Skeletal muscle tissue (tissue), 4 donors: ENCODE measurements around the gene CSTF3. TPM values are rescaled to one million over a fixed set of nuclear protein-coding genes. Genes with fewer than 3 reads are reported as not detected.

Source experiments
- H3K27ac ChIP-seq: one replicate; pipeline ENCODE4 v1.7.0; 2013; ENCODE audit warnings: mild to moderate bottlenecking, low read depth, low read length, inconsistent platforms
- H3K27me3 ChIP-seq, 3 donors: one replicate each; pipeline ENCODE4 v1.7.0; 2013; ENCODE audit warnings: low read length in 3 of 3; ENCODE audit not compliant: control insufficient read depth in 3 of 3, insufficient read depth in 3 of 3
- H3K36me3 ChIP-seq, 3 donors: one replicate each; pipeline ENCODE4 v1.7.0; 2013; ENCODE audit warnings: low read length in 3 of 3; ENCODE audit not compliant: control insufficient read depth in 3 of 3, insufficient read depth in 3 of 3
- H3K4me1 ChIP-seq, 3 donors: one replicate each; pipeline ENCODE4 v1.7.0; 2013; ENCODE audit warnings: low read length in 3 of 3, mild to moderate bottlenecking in 3 of 3; ENCODE audit not compliant: control insufficient read depth in 3 of 3, insufficient read depth in 3 of 3
- H3K4me3 ChIP-seq, 3 donors: one replicate each; pipeline ENCODE4 v1.7.0; 2013; ENCODE audit warnings: low read length in 3 of 3
- H3K9ac ChIP-seq, 3 donors: one replicate each; pipeline ENCODE4 v1.7.0; 2013; ENCODE audit warnings: low read length in 3 of 3, mild to moderate bottlenecking in 3 of 3, moderate library complexity in 2 of 3, low read depth in 1 of 3
- H3K9me3 ChIP-seq, 3 donors: one replicate each; pipeline ENCODE4 v1.7.0; 2013; ENCODE audit warnings: low read length in 3 of 3; ENCODE audit not compliant: control insufficient read depth in 3 of 3
- total RNA-seq: library from RNA; depleted of rRNA; stranded (reverse); fragments of >200 nt; gene quantifications from one replicate; pipeline ENCODE4 v1.2.3, GENCODE V29; 2014
- donor health status: Osteomylitis.

Gene CSTF3
- total RNA-seq, 1 donor from 2014 or later, result 50.6 TPM

- Histone ChIP-seq H3K4me3 (no peak overlapping the region), H3K27me3 (no peaks in the 10 kb centered on the region), H3K9me3 (no peaks in the 10 kb centered on the region), H3K4me1 (no peaks in the 10 kb centered on the region), H3K9ac (no peak overlapping the region), H3K36me3 (peaks cover 7 to 29% (median 11%) of the 10 kb centered on the region in 3 donors), H3K27ac (no peak overlapping the region)
These were observed 57.4 kb downstream of the CSTF3 start for GRCh38 chr11:33103836-33104235.

GRCh38 chr11:33094157-33094556, 67.1 kb downstream of the CSTF3 start:
- H3K27me3 ChIP-seq, result no peaks in the 10 kb centered on the region

GRCh38 chr11:33089776-33090175, 71.5 kb downstream of the CSTF3 start:
- H3K9me3 ChIP-seq, result no peaks in the 10 kb centered on the region
- no peaks in the 10 kb centered on the region for H3K4me1 ChIP-seq
- peaks cover 0 to 13% (median 8%) of the 10 kb centered on the region in 3 donors for H3K36me3 ChIP-seq
- no peak overlapping the region for H3K9ac ChIP-seq
- H3K27me3 ChIP-seq, result no peaks in the 10 kb centered on the region
- H3K27ac ChIP-seq, result no peak overlapping the region
- no peak overlapping the region for H3K4me3 ChIP-seq

More at GRCh38 chr11:33094157-33094556, 67.1 kb downstream of the CSTF3 start:
- Histone ChIP-seq H3K4me3 (no peak overlapping the region), H3K36me3 (peaks cover 5 to 12% (median 5%) of the 10 kb centered on the region in 3 donors), H3K27ac (no peak overlapping the region), H3K9me3 (no peaks in the 10 kb centered on the region), H3K4me1 (no peaks in the 10 kb centered on the region), H3K9ac (no peak overlapping the region)

- no peaks in the 10 kb centered on the region for H3K4me1 ChIP-seq
- H3K9ac ChIP-seq, result no peak overlapping the region
- no peaks in the 10 kb centered on the region for H3K9me3 ChIP-seq
- H3K36me3 ChIP-seq, result peaks cover 0 to 29% (median 10%) of the 10 kb centered on the region in 3 donors
- H3K4me3 ChIP-seq, result no peak overlapping the region
- no peaks in the 10 kb centered on the region for H3K27me3 ChIP-seq
- no peak overlapping the region for H3K27ac ChIP-seq
These were observed 75.3 kb downstream of the CSTF3 start for GRCh38 chr11:33086017-33086416.

- H3K4me1 ChIP-seq, result no peaks in the 10 kb centered on the region
- no peak overlapping the region for H3K4me3 ChIP-seq
- no peak overlapping the region for H3K9ac ChIP-seq
- H3K9me3 ChIP-seq, result no peaks in the 10 kb centered on the region
- H3K36me3 ChIP-seq, result peaks cover 0 to 36% (median 13%) of the 10 kb centered on the region in 3 donors
- H3K27ac ChIP-seq, result no peak overlapping the region
- H3K27me3 ChIP-seq, result no peaks in the 10 kb centered on the region
These were observed 77.4 kb downstream of the CSTF3 start for GRCh38 chr11:33083918-33084317.

GRCh38 chr11:33072465-33072864, 88.8 kb downstream of the CSTF3 start:
- no peak overlapping the region for H3K9ac ChIP-seq
- H3K4me3 ChIP-seq, result no peak overlapping the region
- H3K27ac ChIP-seq, result no peak overlapping the region
- H3K4me1 ChIP-seq, result no peaks in the 10 kb centered on the region
- peaks cover 32 to 51% (median 51%) of the 10 kb centered on the region in 3 donors for H3K36me3 ChIP-seq
- no peaks in the 10 kb centered on the region for H3K9me3 ChIP-seq
- no peaks in the 10 kb centered on the region for H3K27me3 ChIP-seq

GRCh38 chr11:33068611-33069340, 92.5 kb downstream of the CSTF3 start:
- H3K27me3 ChIP-seq, result no peaks in the 10 kb centered on the region
- H3K4me1 ChIP-seq, result peaks cover 3 to 11% (median 5%) of the 10 kb centered on the region in 3 donors
- H3K9ac ChIP-seq, result no peak overlapping the region
- H3K27ac ChIP-seq, result no peak overlapping the region
- H3K9me3 ChIP-seq, result no peaks in the 10 kb centered on the region
- H3K36me3 ChIP-seq, result peaks cover 36 to 57% (median 37%) of the 10 kb centered on the region in 3 donors
- H3K4me3 ChIP-seq, result no peak overlapping the region

GRCh38 chr11:33067294-33067693, 94.0 kb downstream of the CSTF3 start:
- Histone ChIP-seq H3K27me3 (no peaks in the 10 kb centered on the region), H3K4me3 (no peak overlapping the region), H3K9me3 (no peaks in the 10 kb centered on the region), H3K9ac (no peak overlapping the region), H3K36me3 (peaks cover 29 to 44% (median 33%) of the 10 kb centered on the region in 3 donors), H3K4me1 (peaks cover 5 to 11% (median 7%) of the 10 kb centered on the region in 3 donors), H3K27ac (no peak overlapping the region)

GRCh38 chr11:33065445-33066178, 95.7 kb downstream of the CSTF3 start:
- Histone ChIP-seq H3K4me1 (peaks cover 5 to 11% (median 7%) of the 10 kb centered on the region in 3 donors), H3K4me3 (no peak overlapping the region), H3K36me3 (peaks cover 25 to 44% (median 33%) of the 10 kb centered on the region in 3 donors), H3K9me3 (no peaks in the 10 kb centered on the region), H3K27ac (no peak overlapping the region), H3K9ac (no peak overlapping the region), H3K27me3 (no peaks in the 10 kb centered on the region)

GRCh38 chr11:33064866-33065265, 96.4 kb downstream of the CSTF3 start:
- H3K4me3 ChIP-seq, result no peak overlapping the region
- peaks cover 5 to 11% (median 7%) of the 10 kb centered on the region in 3 donors for H3K4me1 ChIP-seq
- peaks cover 28 to 43% (median 36%) of the 10 kb centered on the region in 3 donors for H3K36me3 ChIP-seq
- H3K27me3 ChIP-seq, result no peaks in the 10 kb centered on the region
- no peak overlapping the region for H3K27ac ChIP-seq
- H3K9me3 ChIP-seq, result no peaks in the 10 kb centered on the region
- no peak overlapping the region for H3K9ac ChIP-seq
